ENCODE measurements around the gene GDA.

- TF ChIP-seq FOXP2 (optimal IDR thresholded peaks at IDR 0.05; ENCODE audit: borderline replicate concordance, extremely low read depth, extremely low read length, insufficient read depth) (no peak), POLR2AphosphoS5 (IDR thresholded peaks at IDR 0.05; ENCODE audit: low read depth, low read length) (no peak)
Observed at GRCh38 chr9:72188232-72188631, 39.0 kb downstream of the GDA start.

All from PFSK-1 (cell line).